GM18867 (cell line): Measurements from ENCODE around the gene ITPKA.

Experiments used
- ATAC-seq: cut with Tn5 transposase; IDR thresholded peaks from one replicate; pipeline ENCODE4 v1.9.1; 2021; ENCODE audit warnings: mild to moderate bottlenecking, moderate library complexity; ENCODE audit not compliant: unreplicated experiment

The ITPKA gene

DNA sequence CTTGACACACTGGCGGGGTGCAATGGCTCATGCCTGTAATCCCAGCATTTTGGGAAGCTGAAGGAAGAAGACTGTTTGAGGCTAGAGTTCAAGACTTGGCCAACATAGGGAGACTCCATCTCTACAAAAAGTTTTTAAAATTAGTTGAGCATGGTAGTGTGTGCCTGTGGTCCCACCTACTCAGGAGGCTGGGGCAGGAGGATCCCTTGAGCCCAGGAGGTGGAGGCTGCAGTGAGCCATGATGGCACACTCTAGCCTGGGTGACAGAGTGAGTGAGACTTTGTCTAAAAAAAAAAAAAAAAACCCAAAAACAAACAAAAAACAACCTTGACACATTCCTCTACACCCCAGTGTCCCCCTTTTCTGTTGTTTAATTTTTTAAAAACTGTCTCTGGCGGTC lies 4.0 kb upstream of the ITPKA start:
- no peak for ATAC-seq

GRCh38 chr15:41490355-41490754 lies 3.3 kb upstream of the ITPKA start:
- ATAC-seq: no peak

DNA sequence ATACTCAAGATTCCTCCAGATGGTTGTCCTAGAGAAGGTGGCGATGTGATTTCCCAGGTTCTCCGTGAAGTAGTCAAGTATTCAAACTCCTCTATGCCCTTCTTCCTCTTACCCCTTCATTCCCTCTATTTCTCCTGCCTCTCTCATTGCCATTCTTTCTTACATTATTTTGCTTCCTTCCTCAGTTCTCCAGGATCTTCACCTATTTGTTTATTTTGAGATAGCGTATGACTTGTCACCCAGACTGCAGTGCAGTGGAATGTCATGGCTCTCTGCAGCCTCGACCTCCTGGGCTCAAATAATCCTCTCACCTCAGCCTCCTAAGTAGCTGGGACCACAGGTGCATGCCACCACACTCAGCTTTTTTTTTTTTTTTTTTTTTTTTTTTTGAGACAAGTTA lies 1.8 kb upstream of the ITPKA start:
- ATAC-seq: no peak

GRCh38 chr15:41492597-41493204 lies 973 bp upstream of the ITPKA start:
- ATAC-seq: no peak

DNA sequence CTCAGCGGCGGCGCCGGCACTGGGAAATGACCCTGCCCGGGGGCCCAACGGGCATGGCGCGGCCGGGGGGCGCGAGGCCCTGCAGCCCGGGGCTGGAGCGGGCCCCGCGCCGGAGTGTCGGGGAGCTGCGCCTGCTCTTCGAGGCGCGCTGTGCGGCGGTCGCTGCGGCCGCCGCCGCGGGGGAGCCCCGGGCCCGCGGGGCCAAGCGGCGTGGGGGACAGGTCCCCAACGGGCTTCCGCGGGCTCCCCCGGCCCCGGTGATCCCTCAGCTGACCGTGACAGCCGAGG lies 172 bp downstream of the ITPKA start:
- no peak for ATAC-seq

DNA sequence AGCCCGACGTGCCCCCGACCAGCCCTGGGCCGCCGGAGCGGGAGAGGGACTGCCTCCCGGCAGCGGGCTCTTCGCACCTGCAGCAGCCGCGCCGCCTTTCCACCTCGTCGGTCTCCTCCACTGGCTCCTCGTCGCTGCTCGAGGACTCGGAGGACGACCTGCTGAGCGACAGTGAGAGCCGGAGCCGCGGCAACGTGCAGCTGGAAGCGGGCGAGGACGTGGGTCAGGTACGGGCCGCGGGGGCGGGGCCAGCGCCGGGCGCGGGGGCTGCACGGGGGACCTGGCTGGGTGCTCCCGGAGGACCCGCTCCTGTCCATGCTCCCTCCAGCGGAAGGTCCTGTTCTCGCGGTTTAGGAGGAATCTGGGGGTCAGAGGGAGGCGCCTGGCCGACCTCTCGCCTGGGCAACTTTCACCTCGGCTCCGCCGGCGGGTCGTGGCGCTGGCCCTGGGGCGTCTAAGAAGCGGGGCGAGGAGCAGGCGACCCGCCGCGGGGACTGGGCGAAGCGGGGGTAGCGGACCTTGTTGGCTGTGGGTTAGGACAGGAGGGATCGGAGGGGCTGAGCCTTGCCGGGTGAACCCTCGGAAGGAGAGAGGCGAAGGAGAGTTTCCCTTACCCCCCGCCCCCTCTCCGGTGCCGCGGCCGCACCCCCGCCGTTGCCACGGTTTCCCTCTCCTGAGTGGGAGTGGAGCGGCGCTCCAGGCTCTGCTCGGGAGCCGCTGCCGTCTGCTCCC lies 682 bp downstream of the ITPKA start:
- ATAC-seq: peak; percentile 22

DNA sequence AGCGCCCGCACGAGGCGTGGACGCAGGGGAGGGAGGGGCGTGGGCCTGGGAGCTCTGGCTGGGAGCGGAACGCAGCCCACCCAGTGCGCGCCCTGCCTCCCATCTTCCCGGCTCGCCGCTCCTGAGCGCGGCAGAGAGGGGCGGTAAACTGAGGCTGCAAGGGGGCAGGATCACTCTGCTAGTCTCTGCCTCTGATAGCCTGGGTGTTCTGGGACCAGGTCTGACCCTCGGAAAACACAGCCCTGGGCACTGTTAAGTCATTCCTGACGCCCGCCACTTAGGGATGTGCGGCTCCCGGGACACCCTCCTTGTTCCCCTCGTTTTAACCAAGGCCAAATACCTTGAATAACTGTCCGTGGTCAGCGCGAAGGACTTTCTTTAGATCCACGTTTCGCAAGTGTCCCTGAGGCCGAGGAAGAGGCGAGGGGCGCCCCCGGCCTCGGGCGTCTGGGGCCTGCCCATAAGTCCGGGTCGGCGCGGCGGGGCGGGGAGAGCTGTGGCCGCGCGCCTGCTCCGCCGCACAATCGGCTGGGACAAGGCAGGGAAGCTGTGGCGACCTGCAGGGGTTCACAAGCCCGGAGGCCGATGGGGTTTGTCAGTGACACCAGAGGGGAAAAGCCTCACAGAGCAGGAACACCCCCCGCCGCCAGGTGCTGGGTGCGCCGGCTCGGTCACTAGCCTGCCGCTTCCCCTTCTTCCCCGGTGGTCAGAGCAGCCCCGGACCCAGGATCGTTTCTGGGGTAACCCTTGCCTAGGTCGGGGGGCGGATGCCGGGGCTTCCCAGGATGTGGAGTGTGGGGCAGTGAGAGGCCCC lies 1.5 kb downstream of the ITPKA start:
- ATAC-seq: no peak

GRCh38 chr15:41495736-41496599 lies 2.3 kb downstream of the ITPKA start:
- no peak for ATAC-seq

- ATAC-seq: no peak
Measured at GRCh38 chr15:41498657-41499056, 5.0 kb downstream of the ITPKA start.

DNA sequence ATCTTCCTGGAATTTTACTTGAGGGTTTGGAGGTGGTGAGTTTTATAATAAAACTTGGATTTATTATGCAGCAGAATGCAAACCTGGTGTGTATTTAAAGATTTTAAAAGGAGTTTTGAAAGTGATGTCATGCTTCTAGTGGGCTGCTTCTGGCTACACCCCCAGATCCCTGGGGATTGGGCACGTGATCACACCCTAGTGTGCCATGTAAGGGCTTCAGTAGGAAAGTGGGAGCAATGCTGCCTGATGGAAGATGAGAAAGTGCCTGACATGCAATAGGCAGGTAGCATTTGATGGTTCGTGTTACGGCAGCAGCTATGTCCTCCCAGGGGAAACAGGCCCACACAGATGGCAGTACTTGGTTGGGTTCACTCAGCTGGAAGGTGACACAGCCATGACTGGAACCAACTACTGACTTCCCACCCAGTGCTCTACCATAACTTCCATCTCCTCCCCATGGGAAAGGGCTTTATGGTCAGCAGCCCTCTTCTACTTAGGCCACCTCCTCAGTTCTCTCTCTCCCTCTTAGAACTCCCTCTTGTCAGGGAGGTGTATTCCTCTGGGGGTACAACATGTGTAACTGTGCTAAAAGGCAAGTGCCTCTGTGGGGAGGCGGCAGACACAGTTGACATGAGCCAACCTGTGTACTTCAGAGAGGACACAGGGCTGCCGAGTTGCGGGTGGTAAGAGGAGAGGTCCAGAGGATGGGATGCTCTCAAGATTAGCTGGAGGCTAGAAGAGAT lies 5.6 kb downstream of the ITPKA start:
- ATAC-seq: no peak

- no peak for ATAC-seq
Measured at GRCh38 chr15:41501191-41501917, 7.7 kb downstream of the ITPKA start.

- ATAC-seq: no peak
Measured at GRCh38 chr15:41501931-41502794, 8.5 kb downstream of the ITPKA start.

GRCh38 chr15:41502795-41503668 lies 9.4 kb downstream of the ITPKA start:
- no peak for ATAC-seq

DNA sequence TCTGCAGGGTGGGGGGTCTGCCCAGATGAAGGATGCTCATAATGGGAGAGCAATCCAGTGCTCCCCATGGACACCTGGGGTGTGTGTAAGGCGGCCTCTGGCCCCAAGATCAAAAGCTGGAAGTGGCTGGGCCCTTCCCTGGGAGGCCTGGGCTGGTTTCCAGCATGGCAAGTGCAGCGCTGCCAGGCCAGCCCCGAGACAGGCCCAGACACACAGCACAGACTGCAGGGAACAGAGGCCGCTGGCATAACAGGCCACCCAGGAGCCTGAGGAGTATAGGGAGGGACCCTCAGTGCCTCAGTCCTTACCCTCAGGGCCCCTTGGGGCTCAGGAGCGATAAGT lies 10.0 kb downstream of the ITPKA start:
- ATAC-seq: no peak

- no peak for ATAC-seq
Measured at GRCh38 chr15:41504751-41505492, 11.2 kb downstream of the ITPKA start.

DNA sequence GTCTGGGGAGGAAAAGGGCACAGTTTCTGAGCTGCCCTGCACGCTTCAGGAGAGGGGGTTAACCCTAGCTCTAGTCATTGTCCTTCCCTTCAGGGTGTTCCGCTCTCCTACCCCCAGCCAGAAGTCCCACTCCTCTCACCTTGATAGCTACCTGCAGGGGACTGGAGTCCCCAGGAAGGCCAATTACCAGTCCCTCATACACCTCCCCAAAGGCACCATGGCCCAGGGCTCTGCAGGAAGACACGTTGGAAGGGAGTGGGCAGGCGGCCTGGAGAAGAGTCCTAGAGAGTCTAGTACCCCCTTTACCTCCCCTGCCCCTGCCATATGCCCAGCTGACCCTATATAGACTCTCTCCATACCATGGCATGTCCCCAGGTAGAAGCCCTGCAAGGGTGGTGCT lies 12.1 kb downstream of the ITPKA start:
- no peak for ATAC-seq

GRCh38 chr15:41506796-41507341 lies 13.2 kb downstream of the ITPKA start:
- ATAC-seq: no peak
